SK-N-SH (cell line): ENCODE data around the gene TIMM10. TPM values are rescaled to one million over a fixed set of nuclear protein-coding genes. Genes with fewer than 3 reads are reported as not detected.

Source experiments
- CTCF ChIA-PET: fragments of 300-600, 350-600 bp; formaldehyde crosslinking; extraction: SDS; loops from one replicate; lab custom pipeline; 2021; lab: Yijun Ruan, JAX
- POLR2A ChIA-PET: fragments of 350-600 bp; sonication (Branson Sonifier 250); formaldehyde crosslinking; extraction: SDS; loops from one replicate; lab custom pipeline; 2020; ENCODE audit warnings: antibody characterized with exemption, inconsistent platforms; lab: Yijun Ruan, JAX
- DNase-seq: peaks from one replicate; pipeline ENCODE4 v3.0.0; 2012
- H2AFZ ChIP-seq: fragments of 200-600 bp; sonication (generic); 2 replicates; pipeline ENCODE4 v1.8.1; 2016; ENCODE audit warnings: antibody characterized with exemption, mild to moderate bottlenecking, low read depth
- H3F3A ChIP-seq: fragments of 200-600 bp; sonication (generic); replicated peaks from 2 replicates; pipeline ENCODE3; 2016; ENCODE audit warnings: antibody characterized with exemption, mild to moderate bottlenecking; ENCODE audit not compliant: insufficient read depth
- H3K27ac ChIP-seq, 2 experiments: fragments of 200-500 bp in 1 of 2; fragments of 200-600 bp in 1 of 2; sonication (Bioruptor generic) in 1 of 2; sonication (generic), shearing (Covaris generic) in 1 of 2; 2 replicates each; pipeline versions ENCODE4 v1.5.1 to v1.6.1; 2014 to 2016; ENCODE audit warnings: low read depth in 2 of 2, inconsistent platforms in 1 of 2, low read length in 1 of 2, mild to moderate bottlenecking in 1 of 2, mixed read lengths in 1 of 2
- H3K27me3 ChIP-seq: fragments of 200-600 bp; sonication (generic), shearing (Covaris generic); 2 replicates; pipeline ENCODE4 v1.6.1; 2016; ENCODE audit warnings: mixed run types; ENCODE audit not compliant: insufficient read depth
- H3K36me3 ChIP-seq, 2 experiments: fragments of 200-500 bp in 1 of 2; fragments of 200-600 bp in 1 of 2; sonication (Bioruptor generic) in 1 of 2; sonication (generic) in 1 of 2; replicated peaks in 1 of 2; 2 replicates each; pipeline versions ENCODE3 to v1.5.1; 2014 to 2016; ENCODE audit warnings: low read length in 1 of 2, mild to moderate bottlenecking in 1 of 2; ENCODE audit not compliant: insufficient read depth in 2 of 2, control insufficient read depth in 1 of 2
- H3K4me1 ChIP-seq, 2 experiments: fragments of 200-500 bp in 1 of 2; fragments of 200-600 bp in 1 of 2; sonication (Bioruptor generic) in 1 of 2; sonication (generic), shearing (Covaris generic) in 1 of 2; 2 replicates each; pipeline versions ENCODE4 v1.5.1 to v1.6.1; 2014 to 2016; ENCODE audit warnings: low read depth in 1 of 2, low read length in 1 of 2, mixed run types in 1 of 2; ENCODE audit not compliant: insufficient read depth in 2 of 2, control insufficient read depth in 1 of 2
- H3K4me2 ChIP-seq: fragments of 200-600 bp; sonication (generic), shearing (Covaris generic); 2 replicates; pipeline ENCODE4 v1.6.1; 2017; ENCODE audit warnings: mixed run types
- H3K4me3 ChIP-seq, 2 experiments: fragments of 200-500 bp in 1 of 2; fragments of 200-600 bp in 1 of 2; sonication (Bioruptor generic) in 1 of 2; sonication (generic), shearing (Covaris generic) in 1 of 2; 2 replicates each; pipeline versions ENCODE4 v1.5.1 to v1.8.1; 2014 to 2016; ENCODE audit warnings: low read depth in 2 of 2, inconsistent platforms in 1 of 2, low read length in 1 of 2, mild to moderate bottlenecking in 1 of 2, mixed read lengths in 1 of 2, moderate library complexity in 1 of 2
- H3K79me2 ChIP-seq: fragments of 200-600 bp; sonication (generic); 2 replicates; pipeline ENCODE4 v1.8.1; 2017; ENCODE audit warnings: mild to moderate bottlenecking; ENCODE audit not compliant: insufficient read depth
- H3K9ac ChIP-seq: fragments of 200-600 bp; sonication (generic); 2 replicates; pipeline ENCODE4 v1.6.1; 2017; ENCODE audit warnings: mixed run types
- H3K9me2 ChIP-seq: fragments of 200-600 bp; sonication (generic); 2 replicates; pipeline ENCODE4 v1.6.1; 2017; ENCODE audit warnings: mixed run types
- H3K9me3 ChIP-seq: fragments of 200-600 bp; sonication (generic); 2 replicates; pipeline ENCODE4 v1.6.1; 2017; ENCODE audit warnings: mixed run types, mild to moderate bottlenecking, moderate library complexity
- H4K20me1 ChIP-seq: fragments of 200-600 bp; sonication (generic); 2 replicates; pipeline ENCODE4 v1.6.1; 2017; ENCODE audit warnings: mild to moderate bottlenecking, mixed run types; ENCODE audit not compliant: insufficient read depth
- CTCF ChIP-seq: fragments of 200-600 bp; sonication (generic); IDR thresholded peaks from 2 replicates; pipeline ENCODE4 v1.6.1; 2017; ENCODE audit warnings: antibody characterized with exemption, mild to moderate bottlenecking, moderate library complexity
- ELF1 ChIP-seq: IDR thresholded peaks from 2 replicates; pipeline ENCODE4 v1.4.0; 2012
- EP300 ChIP-seq, 2 experiments: IDR thresholded peaks; 2 replicates each; pipeline versions ENCODE4 v1.4.0 to v1.6.1; 2012; ENCODE audit warnings: borderline replicate concordance in 1 of 2, low read depth in 1 of 2, low read length in 1 of 2
- GABPA ChIP-seq: IDR thresholded peaks from 2 replicates; pipeline ENCODE4 v1.4.0; 2012; ENCODE audit warnings: low read depth, mild to moderate bottlenecking
- NFIC ChIP-seq: IDR thresholded peaks from 2 replicates; pipeline ENCODE4 v1.4.0; 2012; ENCODE audit warnings: borderline replicate concordance
- NRF1 ChIP-seq: IDR thresholded peaks from 2 replicates; pipeline ENCODE4 v1.6.1; 2012; ENCODE audit warnings: low read depth, mild to moderate bottlenecking, low read length
- PBX3 ChIP-seq: IDR thresholded peaks from 2 replicates; pipeline ENCODE4; 2012
- RCOR1 ChIP-seq: fragments of 150-350 bp; IDR thresholded peaks from 2 replicates; pipeline ENCODE4 v1.6.1; 2017; ENCODE audit warnings: antibody characterized with exemption, low read length
- REST ChIP-seq: IDR thresholded peaks from 2 replicates; pipeline ENCODE4 v1.6.1; 2012; ENCODE audit warnings: mild to moderate bottlenecking, low read depth, low read length, moderate library complexity
- RFX5 ChIP-seq: IDR thresholded peaks from 2 replicates; pipeline ENCODE4 v1.6.1; 2012; ENCODE audit warnings: mild to moderate bottlenecking, improper control_type of control experiment, low read length
- RXRA ChIP-seq: IDR thresholded peaks from 2 replicates; pipeline ENCODE4 v1.4.0; 2012; ENCODE audit warnings: low read depth, mild to moderate bottlenecking, borderline replicate concordance
- TAF1 ChIP-seq: IDR thresholded peaks from 2 replicates; pipeline ENCODE4 v1.6.1; 2012; ENCODE audit warnings: low read depth, mild to moderate bottlenecking, low read length, moderate library complexity, borderline replicate concordance
- TCF12 ChIP-seq: IDR thresholded peaks from 2 replicates; pipeline ENCODE4 v1.4.0; 2012
- YY1 ChIP-seq: IDR thresholded peaks from 2 replicates; pipeline ENCODE4 v1.4.0; 2012; ENCODE audit warnings: low read depth, mild to moderate bottlenecking
- ZBTB33 ChIP-seq: IDR thresholded peaks from 2 replicates; pipeline ENCODE4 v1.4.0; 2012; ENCODE audit warnings: low read depth, borderline replicate concordance
- WGBS: methylation state at CpG from one replicate; pipeline ENCODE4 v1.1.6; 2017; ENCODE audit warnings: low lambda C conversion rate; 5-methylcytosine and 5-hydroxymethylcytosine counted together
- polyA plus RNA-seq, 3 experiments: library from polyadenylated mRNA; depleted of rRNA; stranded (reverse); fragments of >200 nt; gene quantifications; 2 replicates each; pipeline ENCODE4 v1.2.3, GENCODE V29; 2012
- TF ChIP-seq, protein P1 (sequence below): IDR thresholded peaks from 2 replicates; pipeline ENCODE4 v1.4.0; 2012; ENCODE audit warnings: low read depth, borderline replicate concordance

TIMM10 gene
- polyA plus RNA-seq, 1 of the 3 experiments (the other 2 are of a cell fraction), result 179 TPM

GRCh38 chr11:57499413-57499982 lies 31.1 kb downstream of the TIMM10 start:
- Histone ChIP-seq H3K9ac (no peak overlapping the region), H3K4me2 (peak overlapping the region; percentile 79), H3K79me2 (no peaks in the 10 kb centered on the region), H4K20me1 (no peaks in the 10 kb centered on the region), H3K36me3 (no peaks in the 10 kb centered on the region), H3K4me1 (peaks cover 11 to 12% of the 10 kb centered on the region in 2 experiments; a peak in 2 of 4 replicates), H3K27ac (peak overlapping the region in 1 of 2 experiments; percentile 51; a peak in 1 of 4 replicates), H3K9me2 (no peaks in the 10 kb centered on the region), H3K9me3 (no peaks in the 10 kb centered on the region), H3F3A (no peaks in the 10 kb centered on the region), H3K4me3 (peak overlapping the region; percentile 30 to 36; a peak in 3 of 4 replicates), H3K27me3 (no peaks in the 10 kb centered on the region), H2AFZ (peak overlapping the region; percentile 96)
- CTCF ChIA-PET, result interaction anchor here (0.8 to 27.2 kb wide), 10 partner anchors 10 to 145 kb away, joined by 3 to 517 read pairs (median 4); partner anchors contain the start of genes RTN4RL2 and TIMM10
- POLR2A ChIA-PET, result interaction anchor here (1.1 kb wide), 1 partner anchor 15 kb away, joined by 5 read pairs; the partner anchor contains the start of gene SLC43A1
- 4% methylated on average over 25 of the region's 35 CpGs for WGBS
- TF ChIP-seq NFIC, result 0 out of 2 replicates have a peak, but pooled peaks have one; percentile 24
- no peak for TF ChIP-seq PBX3
- TF ChIP-seq TAF1, result peak; percentile 31; the same call in 1 of the 2 replicates
- TF ChIP-seq EP300 (IDR thresholded peaks at IDR 0.05; ENCODE audit: borderline replicate concordance in 1 of 2, low read depth in 1 of 2, low read length in 1 of 2), result no peak
- no peak for TF ChIP-seq TCF12
- TF ChIP-seq ZBTB33, result no peak
- no peak for TF ChIP-seq GABPA
- TF ChIP-seq, all 33 proteins: peak for 2
- DNase-seq, result peak; percentile 100

- H3K9ac ChIP-seq, result no peak overlapping the region
- no peaks in the 10 kb centered on the region for H3F3A ChIP-seq
- POLR2A ChIA-PET, result interaction anchor here (1.1 kb wide), 1 partner anchor 16 kb away, joined by 5 read pairs; the partner anchor contains the start of gene SLC43A1
- no peaks in the 10 kb centered on the region for H3K9me2 ChIP-seq
- CTCF ChIA-PET, result interaction anchor here (0.8 to 27.2 kb wide), 7 partner anchors 12 to 40 kb away, joined by 3 to 517 read pairs (median 16); partner anchors contain the start of genes RTN4RL2, SLC43A1 and TIMM10
- H4K20me1 ChIP-seq, result no peaks in the 10 kb centered on the region
- no peak overlapping the region for H3K4me2 ChIP-seq
- no peak overlapping the region for H3K4me3 ChIP-seq
- no peak overlapping the region for H3K27ac ChIP-seq
- no peak for DNase-seq
- H3K79me2 ChIP-seq, result no peaks in the 10 kb centered on the region
- 100% methylated on average over 4 of the region's 6 CpGs for WGBS
- no peaks in the 10 kb centered on the region for H3K27me3 ChIP-seq
- H2AFZ ChIP-seq, result no peak overlapping the region
- peaks cover 11 to 12% of the 10 kb centered on the region in 2 experiments; a peak in 2 of 4 replicates for H3K4me1 ChIP-seq
- no peaks in the 10 kb centered on the region for H3K9me3 ChIP-seq
- H3K36me3 ChIP-seq, result no peaks in the 10 kb centered on the region
- TF ChIP-seq CTCF, result no peak
- TF ChIP-seq, protein P1, sequence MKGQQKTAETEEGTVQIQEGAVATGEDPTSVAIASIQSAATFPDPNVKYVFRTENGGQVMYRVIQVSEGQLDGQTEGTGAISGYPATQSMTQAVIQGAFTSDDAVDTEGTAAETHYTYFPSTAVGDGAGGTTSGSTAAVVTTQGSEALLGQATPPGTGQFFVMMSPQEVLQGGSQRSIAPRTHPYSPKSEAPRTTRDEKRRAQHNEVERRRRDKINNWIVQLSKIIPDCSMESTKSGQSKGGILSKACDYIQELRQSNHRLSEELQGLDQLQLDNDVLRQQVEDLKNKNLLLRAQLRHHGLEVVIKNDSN, result no peak
- TF ChIP-seq YY1, result no peak
- no peak for TF ChIP-seq NRF1
- no peak for TF ChIP-seq RFX5
- no peak for TF ChIP-seq RCOR1
- no peak for TF ChIP-seq REST
- no peak for TF ChIP-seq ELF1
- no peak for TF ChIP-seq EP300 (IDR thresholded peaks at IDR 0.05; ENCODE audit: borderline replicate concordance in 1 of 2, low read depth in 1 of 2, low read length in 1 of 2)
- TF ChIP-seq TAF1, result no peak
- TF ChIP-seq RXRA, result no peak
Observed at GRCh38 chr11:57498540-57498939, 32.0 kb downstream of the TIMM10 start.
